GM19043 (cell line): ENCODE data around the gene CFHR2.
"Not testable (repeated sequence)": the region's sequence is repeated elsewhere in the genome, so short reads cannot be mapped to it uniquely, and the experiment has no call there.

Source experiments
- ATAC-seq: cut with Tn5 transposase; IDR thresholded peaks from one replicate; pipeline ENCODE4 v1.9.1; 2021; ENCODE audit warnings: low read depth; ENCODE audit not compliant: unreplicated experiment

Gene CFHR2

GRCh38 chr1:196943568-196943967 lies at the start of gene CFHR2:
CFHR2 (plus strand) TSS chr1:196943738; CDS start chr1:196943881, 143 bp downstream.
- not testable (repeated sequence) for ATAC-seq

GRCh38 chr1:196896355-196896754 lies 47.2 kb upstream of the CFHR2 start:
- no peak for ATAC-seq

- ATAC-seq = no peak
These were observed 46.2 kb upstream of the CFHR2 start for GRCh38 chr1:196897158-196897828.

GRCh38 chr1:196902344-196902743 lies 41.2 kb upstream of the CFHR2 start:
- ATAC-seq = no peak

- no peak for ATAC-seq
These were observed 33.3 kb upstream of the CFHR2 start for GRCh38 chr1:196910215-196910614.

- ATAC-seq = not testable (repeated sequence)
These were observed 31.3 kb upstream of the CFHR2 start for GRCh38 chr1:196912283-196912682.

- not testable (repeated sequence) for ATAC-seq
These were observed 16.7 kb upstream of the CFHR2 start for GRCh38 chr1:196926839-196927238.

- ATAC-seq = not testable (repeated sequence)
These were observed 10.7 kb upstream of the CFHR2 start for GRCh38 chr1:196932853-196933252.

GRCh38 chr1:196933531-196934189 lies 9.9 kb upstream of the CFHR2 start:
- ATAC-seq = no peak

GRCh38 chr1:196941474-196941873 lies 2.1 kb upstream of the CFHR2 start:
- not testable (repeated sequence) for ATAC-seq

- peak; percentile 82 for ATAC-seq
These were observed 8.3 kb downstream of the CFHR2 start for GRCh38 chr1:196951711-196952394.

- no peak for ATAC-seq
These were observed 11.2 kb downstream of the CFHR2 start for GRCh38 chr1:196954778-196955177.

GRCh38 chr1:196955926-196956325 lies 12.4 kb downstream of the CFHR2 start:
- no peak for ATAC-seq

GRCh38 chr1:196960854-196961253 lies 17.3 kb downstream of the CFHR2 start:
- ATAC-seq = no peak

- ATAC-seq = no peak
These were observed 26.6 kb downstream of the CFHR2 start for GRCh38 chr1:196970182-196970581.

- no peak for ATAC-seq
These were observed 32.7 kb downstream of the CFHR2 start for GRCh38 chr1:196976278-196976677.

- ATAC-seq = no peak
These were observed 33.7 kb downstream of the CFHR2 start, which contains the start of gene CFHR5 for GRCh38 chr1:196977278-196977677. CFHR5 (plus strand) TSS chr1:196977556; CDS start chr1:196977665, 109 bp downstream.

GRCh38 chr1:196980859-196981258 lies 37.3 kb downstream of the CFHR2 start:
- no peak for ATAC-seq

GRCh38 chr1:196982247-196982646 lies 38.7 kb downstream of the CFHR2 start:
- ATAC-seq = not testable (repeated sequence)

GRCh38 chr1:196991919-196992651 lies 48.5 kb downstream of the CFHR2 start:
- not testable (repeated sequence) for ATAC-seq

GRCh38 chr1:196993916-196994315 lies 50.4 kb downstream of the CFHR2 start:
- no peak for ATAC-seq
